HG03103 (cell line): Measurements from ENCODE around the gene SNX14.
"Not testable (repeated sequence)": the region's sequence is repeated elsewhere in the genome, so short reads cannot be mapped to it uniquely, and the experiment has no call there.

Source experiments
- ATAC-seq: cut with Tn5 transposase; IDR thresholded peaks from one replicate; pipeline ENCODE4 v1.9.1; 2021; ENCODE audit warnings: low read depth; ENCODE audit not compliant: unreplicated experiment

SNX14 gene

GRCh38 chr6:85585741-85586140 is 7.9 kb downstream of the SNX14 start:
- no peak for ATAC-seq

- ATAC-seq, result not testable (repeated sequence)
Observed at GRCh38 chr6:85582832-85583231, 10.8 kb downstream of the SNX14 start.

GRCh38 chr6:85581572-85581971 is 12.1 kb downstream of the SNX14 start:
- ATAC-seq, result no peak

- ATAC-seq, result peak; percentile 85
Observed at GRCh38 chr6:85580878-85581267, 12.8 kb downstream of the SNX14 start.

GRCh38 chr6:85580118-85580877 is 13.4 kb downstream of the SNX14 start:
- ATAC-seq, result peak; percentile 16

- ATAC-seq, result no peak
Observed at GRCh38 chr6:85579581-85579980, 14.1 kb downstream of the SNX14 start.

GRCh38 chr6:85576476-85576875 is 17.2 kb downstream of the SNX14 start:
- no peak for ATAC-seq

- no peak for ATAC-seq
Observed at GRCh38 chr6:85574932-85575598, 18.6 kb downstream of the SNX14 start.

- ATAC-seq, result no peak
Observed at GRCh38 chr6:85569323-85569722, 24.3 kb downstream of the SNX14 start.

GRCh38 chr6:85568411-85568810 is 25.2 kb downstream of the SNX14 start:
- no peak for ATAC-seq

GRCh38 chr6:85565736-85566135 is 27.9 kb downstream of the SNX14 start:
- ATAC-seq, result no peak

GRCh38 chr6:85564223-85564622 is 29.4 kb downstream of the SNX14 start:
- ATAC-seq, result not testable (repeated sequence)

GRCh38 chr6:85561750-85562357 is 31.8 kb downstream of the SNX14 start:
- no peak for ATAC-seq

- ATAC-seq, result no peak
Observed at GRCh38 chr6:85556992-85557668, 36.5 kb downstream of the SNX14 start.

- no peak for ATAC-seq
Observed at GRCh38 chr6:85552652-85553051, 41.0 kb downstream of the SNX14 start.

- ATAC-seq, result no peak
Observed at GRCh38 chr6:85551264-85551663, 42.4 kb downstream of the SNX14 start.

GRCh38 chr6:85547719-85548118 is 45.9 kb downstream of the SNX14 start:
- no peak for ATAC-seq

GRCh38 chr6:85544776-85545175 is 48.9 kb downstream of the SNX14 start:
- no peak for ATAC-seq

- ATAC-seq, result no peak
Observed at GRCh38 chr6:85537055-85537494, 56.6 kb downstream of the SNX14 start.

- ATAC-seq, result not testable (repeated sequence)
Observed at GRCh38 chr6:85524281-85524680, 69.4 kb downstream of the SNX14 start.

- ATAC-seq, result no peak
Observed at GRCh38 chr6:85516168-85516567, 77.5 kb downstream of the SNX14 start.
